ENCODE measurements around the gene DTX1.

DNA sequence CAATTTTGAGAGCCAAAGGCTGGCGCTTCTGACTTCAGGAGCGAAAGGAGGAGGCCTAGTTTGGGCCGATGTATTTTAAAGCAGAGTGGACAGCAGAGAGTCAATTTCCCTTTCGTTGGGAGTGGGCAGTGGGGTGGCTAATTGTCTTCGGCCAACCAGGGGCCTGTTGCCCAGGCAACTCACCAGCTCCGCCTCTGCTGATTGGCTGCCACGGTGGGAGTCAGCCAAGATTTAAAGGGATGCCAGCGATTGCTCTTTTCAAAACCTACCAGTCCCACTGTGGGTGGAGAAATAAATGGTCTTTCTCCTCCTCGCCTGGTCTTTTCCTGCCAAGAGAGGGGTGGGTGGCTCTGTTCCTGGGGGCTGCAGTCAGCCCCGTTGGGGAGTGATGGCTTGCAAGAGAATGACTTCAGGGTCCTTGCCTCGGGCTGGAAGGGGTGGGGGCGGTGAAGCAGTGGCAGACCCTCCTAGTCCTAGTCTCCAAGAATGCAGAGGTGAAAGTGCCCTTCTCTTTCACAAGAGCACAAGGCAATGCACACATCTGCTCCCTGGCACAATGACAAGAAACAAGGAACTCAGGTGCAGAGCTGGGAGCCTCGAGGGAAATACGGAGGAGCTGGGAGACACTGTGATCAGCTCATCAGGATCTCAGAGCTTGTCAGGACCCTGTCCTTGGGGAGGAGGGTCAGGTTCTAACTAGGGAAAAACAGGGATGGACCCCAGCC is 41.3 kb downstream of the DTX1 start:
- TF ChIP-seq, protein P1, sequence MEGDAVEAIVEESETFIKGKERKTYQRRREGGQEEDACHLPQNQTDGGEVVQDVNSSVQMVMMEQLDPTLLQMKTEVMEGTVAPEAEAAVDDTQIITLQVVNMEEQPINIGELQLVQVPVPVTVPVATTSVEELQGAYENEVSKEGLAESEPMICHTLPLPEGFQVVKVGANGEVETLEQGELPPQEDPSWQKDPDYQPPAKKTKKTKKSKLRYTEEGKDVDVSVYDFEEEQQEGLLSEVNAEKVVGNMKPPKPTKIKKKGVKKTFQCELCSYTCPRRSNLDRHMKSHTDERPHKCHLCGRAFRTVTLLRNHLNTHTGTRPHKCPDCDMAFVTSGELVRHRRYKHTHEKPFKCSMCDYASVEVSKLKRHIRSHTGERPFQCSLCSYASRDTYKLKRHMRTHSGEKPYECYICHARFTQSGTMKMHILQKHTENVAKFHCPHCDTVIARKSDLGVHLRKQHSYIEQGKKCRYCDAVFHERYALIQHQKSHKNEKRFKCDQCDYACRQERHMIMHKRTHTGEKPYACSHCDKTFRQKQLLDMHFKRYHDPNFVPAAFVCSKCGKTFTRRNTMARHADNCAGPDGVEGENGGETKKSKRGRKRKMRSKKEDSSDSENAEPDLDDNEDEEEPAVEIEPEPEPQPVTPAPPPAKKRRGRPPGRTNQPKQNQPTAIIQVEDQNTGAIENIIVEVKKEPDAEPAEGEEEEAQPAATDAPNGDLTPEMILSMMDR (IDR thresholded peaks at IDR 0.05) = no peak
- TF ChIP-seq POLR2AphosphoS5 (IDR thresholded peaks at IDR 0.05) = no peak
